Cerebellar nuclear complex (tissue), 1 donor: Measurements from ENCODE around the gene BNIP3.
"Not testable (repeated sequence)": the region's sequence is repeated elsewhere in the genome, so short reads cannot be mapped to it uniquely, and the experiment has no call there.

ENCODE experiments used
- DNase-seq, 2 experiments: peaks; one replicate each; lab custom pipeline; 2025; lab: John Stamatoyannopoulos, UW

The BNIP3 gene

DNA sequence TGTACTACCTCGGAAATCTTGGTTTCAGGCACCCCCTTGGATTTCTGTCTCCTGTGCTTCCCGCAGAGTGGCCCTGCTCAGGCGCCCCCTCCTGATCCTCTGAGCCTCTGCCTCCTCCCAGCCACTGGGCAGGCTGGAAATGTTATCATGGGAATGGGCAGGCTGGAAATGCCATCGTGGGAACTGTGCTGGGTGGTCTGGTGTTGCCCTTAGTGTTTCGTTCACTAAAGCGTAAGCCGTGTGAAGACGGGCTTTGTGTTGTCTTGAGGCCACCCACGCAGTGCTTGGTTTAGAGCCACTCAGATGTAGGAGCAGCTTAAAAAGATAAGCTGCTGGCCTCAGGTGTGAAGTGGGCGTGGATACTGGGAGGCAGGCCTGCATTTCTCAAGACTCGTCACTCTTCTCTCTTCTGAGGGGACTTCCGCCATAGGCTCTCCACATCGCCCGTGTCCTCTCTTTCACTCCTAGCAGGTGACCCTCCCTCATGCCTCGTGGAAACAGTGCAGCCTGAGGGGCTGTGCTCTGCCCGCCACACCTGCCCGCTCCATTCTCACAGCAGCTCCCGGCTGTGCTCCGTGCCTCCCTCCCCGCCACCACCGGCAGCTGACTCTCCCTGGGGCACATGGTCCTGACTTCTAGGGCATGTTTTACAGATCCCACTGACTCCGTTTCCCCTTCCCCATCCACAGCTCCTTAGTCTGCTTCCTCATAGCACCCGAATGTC is 52.4 kb downstream of the BNIP3 start:
- DNase-seq, result no peak

- no peak for DNase-seq
Observed at GRCh38 chr10:131928248-131929095, 53.3 kb downstream of the BNIP3 start.

DNA sequence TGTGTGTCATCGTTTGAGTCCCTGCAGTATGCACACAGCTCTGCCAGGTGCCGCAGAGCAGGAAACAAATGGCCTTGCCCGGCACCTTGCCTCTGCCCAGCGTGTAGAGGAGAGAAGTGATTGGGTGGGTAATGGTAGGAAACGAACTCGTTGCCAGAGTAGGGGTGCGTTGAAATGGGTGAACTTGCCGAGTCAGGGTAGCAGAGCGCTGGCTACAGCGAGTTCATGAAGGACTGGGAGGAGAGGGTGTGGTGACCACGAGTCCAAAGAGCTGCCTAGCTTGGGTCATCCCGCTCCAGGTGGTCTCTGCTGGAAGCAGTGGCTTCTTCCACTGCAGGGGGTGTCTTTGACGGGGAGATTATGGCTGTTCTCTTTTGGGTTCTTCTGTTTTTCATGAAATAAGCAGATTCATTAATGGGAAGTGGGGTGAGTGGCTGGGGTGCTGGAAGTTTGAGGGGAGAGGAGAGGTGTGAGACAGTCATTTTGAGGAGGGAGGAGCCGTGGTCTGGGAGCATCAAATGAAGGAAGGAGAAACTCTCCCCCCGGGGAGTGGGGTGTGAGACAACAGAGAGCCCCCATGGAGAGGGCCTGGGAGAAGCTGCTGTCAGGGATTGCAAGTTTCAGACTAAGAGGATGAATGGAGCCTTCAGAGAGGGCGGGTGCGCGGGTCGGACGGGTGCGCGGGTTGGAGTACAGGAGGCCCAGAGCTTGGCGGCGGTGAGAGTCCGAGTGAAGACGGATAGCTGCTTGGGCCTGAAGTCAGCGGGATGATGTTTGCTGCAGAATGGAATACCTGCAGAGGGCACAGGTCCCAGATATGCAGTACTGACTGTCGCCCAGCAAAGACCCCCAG is 54.8 kb downstream of the BNIP3 start:
- DNase-seq, result no peak

DNA sequence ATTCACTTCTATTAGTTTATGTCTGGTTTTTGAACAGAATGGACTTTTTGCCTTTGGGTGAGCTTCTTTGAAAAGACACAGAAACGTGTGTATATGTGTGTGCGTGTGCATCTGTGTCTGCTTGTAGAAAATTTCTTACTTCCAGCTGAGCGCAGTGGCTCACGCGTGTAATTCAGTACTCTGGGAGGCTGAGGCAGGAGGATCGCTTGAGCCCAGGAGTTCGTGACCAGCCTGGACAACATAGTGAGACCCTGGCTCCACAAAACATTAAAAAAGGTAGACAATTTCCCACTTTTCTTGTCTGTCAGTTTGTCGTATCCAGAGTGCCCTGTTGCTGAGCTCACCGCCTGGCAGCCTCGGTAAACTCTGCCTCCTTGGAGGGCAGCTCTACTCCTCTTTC is 55.5 kb downstream of the BNIP3 start:
- DNase-seq, result no peak

- no peak for DNase-seq
Observed at GRCh38 chr10:131925716-131926115, 56.0 kb downstream of the BNIP3 start.

- no peak for DNase-seq
Observed at GRCh38 chr10:131925011-131925649, 56.6 kb downstream of the BNIP3 start.

- DNase-seq, result no peak
Observed at GRCh38 chr10:131923038-131923756, 58.5 kb downstream of the BNIP3 start.

- DNase-seq, result no peak
Observed at GRCh38 chr10:131921184-131921583, 60.5 kb downstream of the BNIP3 start.

DNA sequence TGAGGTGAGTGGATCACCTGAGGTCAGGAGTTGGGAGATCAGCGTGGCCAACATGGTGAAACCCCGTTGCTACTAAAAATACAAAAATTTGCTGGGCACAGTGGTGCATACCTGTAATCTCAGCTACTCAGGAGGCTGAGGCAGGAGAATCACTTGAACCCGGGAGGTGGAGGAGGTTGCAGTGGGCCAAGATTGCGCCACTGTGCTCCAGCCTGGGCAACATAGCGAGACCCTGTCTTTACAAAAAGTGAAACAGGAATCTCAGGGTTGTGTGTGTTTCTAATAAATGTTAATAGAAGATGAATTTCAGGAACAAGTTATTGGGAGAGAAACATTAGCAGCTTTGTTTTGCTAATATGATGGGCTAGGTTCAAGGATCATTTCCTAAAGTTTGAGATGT is 61.0 kb downstream of the BNIP3 start:
- no peak for DNase-seq

GRCh38 chr10:131920151-131920550 is 61.6 kb downstream of the BNIP3 start:
- no peak for DNase-seq

GRCh38 chr10:131919461-131919860 is 62.3 kb downstream of the BNIP3 start:
- not testable (repeated sequence) for DNase-seq
